ENCODE results near the gene AMFR.

Gene AMFR

DNA sequence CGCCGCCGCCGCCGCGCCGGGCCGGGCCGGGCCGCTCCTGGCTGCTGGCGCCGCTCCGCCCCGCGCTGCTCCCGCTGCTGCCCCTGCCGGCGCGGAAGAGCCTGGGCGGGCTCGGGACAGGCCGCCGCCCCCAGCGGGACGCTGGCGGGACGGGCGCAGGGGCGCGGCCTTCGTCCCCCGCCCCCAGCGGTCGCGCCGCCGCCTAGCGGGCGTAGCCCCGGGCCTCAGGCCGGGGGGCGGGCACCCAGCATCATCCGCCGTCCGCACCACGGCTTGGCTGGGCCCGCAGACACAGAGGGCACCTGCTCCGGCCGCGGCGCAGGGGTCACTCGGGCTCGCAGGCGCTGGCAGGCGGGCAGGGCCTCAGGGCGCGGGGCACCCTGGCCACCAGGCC, at the start of gene AMFR:
Gene AMFR, minus strand, starts transcription at position 107 of the 394 bp plus-strand sequence. CDS start 218 bp downstream, outside the sequence.
- H3K4me3 ChIP-seq, result peak within 1 kb of the TSS; percentile 54 to 98 (median 85)
- H3K27ac ChIP-seq, result peak within 1 kb of the TSS; percentile 69 to 95 (median 88)

DNA sequence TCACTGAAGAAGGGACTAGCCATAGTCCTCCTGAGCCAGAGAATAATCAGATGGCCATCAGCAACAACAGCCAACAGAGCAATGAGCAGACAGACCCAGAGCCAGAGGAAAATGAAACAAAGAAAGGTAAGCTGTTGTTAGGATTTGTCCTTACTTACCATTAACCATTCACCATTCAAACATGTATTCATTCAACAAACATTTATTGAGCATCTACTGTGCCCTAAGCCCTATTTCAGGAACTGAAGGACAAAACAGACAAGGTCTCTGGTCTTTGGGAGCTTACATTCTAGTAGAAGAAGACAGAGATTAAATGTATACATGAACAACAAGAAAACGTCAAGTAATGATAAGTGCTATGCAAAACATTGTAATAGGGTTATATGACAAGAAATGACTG, 45.3 kb upstream of the AMFR start:
- no peak overlapping the region for H3K27ac ChIP-seq
- H3K4me3 ChIP-seq, result no peak overlapping the region

DNA sequence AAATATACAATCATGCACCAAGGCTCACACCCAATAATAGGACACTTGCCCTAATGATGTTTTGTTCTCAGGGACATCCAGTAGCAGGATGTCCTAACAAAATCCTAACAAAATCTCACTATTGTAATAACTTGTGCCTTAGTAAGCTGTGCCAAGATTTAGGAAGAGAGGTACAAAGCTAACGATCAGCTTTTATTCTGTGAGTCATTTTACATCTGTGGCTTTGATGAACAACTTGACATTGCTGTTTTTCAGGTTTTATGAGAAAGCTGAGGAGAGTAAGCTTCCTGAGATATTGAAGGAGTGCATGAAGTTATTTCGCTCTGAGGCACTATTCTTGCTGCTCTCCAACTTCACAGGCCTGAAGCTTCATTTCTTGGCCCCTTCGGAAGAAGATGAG, 44.9 kb upstream of the AMFR start:
- Histone ChIP-seq H3K27ac (no peak overlapping the region), H3K4me3 (no peak overlapping the region)

DNA sequence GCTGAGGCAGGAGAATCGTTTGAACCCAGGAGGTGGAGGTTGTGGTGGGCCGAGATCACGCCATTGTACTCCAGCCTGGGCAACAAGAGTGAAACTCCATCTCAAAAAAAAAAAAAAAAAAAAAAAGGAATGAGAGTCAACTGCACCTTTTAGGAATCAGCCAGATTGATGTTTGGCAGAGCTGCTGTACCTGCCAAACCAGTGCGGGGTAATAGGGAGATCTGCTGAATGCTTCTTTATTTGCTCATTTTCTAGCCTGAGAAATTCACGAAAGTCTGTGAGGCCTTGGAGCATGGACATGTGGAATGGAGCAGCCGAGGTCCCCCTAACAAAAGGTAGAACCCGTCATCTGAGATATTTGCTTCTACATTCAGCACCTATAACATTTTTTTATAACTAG, 44.4 kb upstream of the AMFR start:
- H3K4me3 ChIP-seq, result no peak overlapping the region
- H3K27ac ChIP-seq, result no peak overlapping the region

DNA sequence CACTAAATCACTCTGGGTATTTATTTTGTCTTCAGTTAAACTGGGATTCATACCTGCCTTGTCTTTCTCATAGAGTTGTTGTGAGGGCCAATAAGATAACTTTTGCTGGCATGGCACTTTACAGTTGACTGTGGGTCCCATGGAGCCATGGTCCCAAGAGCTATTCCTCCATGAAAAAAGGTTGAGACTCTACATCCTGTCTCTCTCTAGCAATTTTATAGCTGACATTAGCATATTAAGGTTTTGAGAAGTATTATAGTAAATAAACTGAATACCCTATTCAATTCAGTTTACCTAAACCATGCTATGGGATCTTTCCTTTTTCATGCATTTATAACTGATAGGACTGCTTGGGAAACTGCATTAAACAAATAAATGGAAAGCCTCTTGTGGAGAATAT, 43.5 kb upstream of the AMFR start:
- Histone ChIP-seq H3K27ac (no peak overlapping the region), H3K4me3 (no peak overlapping the region)

DNA sequence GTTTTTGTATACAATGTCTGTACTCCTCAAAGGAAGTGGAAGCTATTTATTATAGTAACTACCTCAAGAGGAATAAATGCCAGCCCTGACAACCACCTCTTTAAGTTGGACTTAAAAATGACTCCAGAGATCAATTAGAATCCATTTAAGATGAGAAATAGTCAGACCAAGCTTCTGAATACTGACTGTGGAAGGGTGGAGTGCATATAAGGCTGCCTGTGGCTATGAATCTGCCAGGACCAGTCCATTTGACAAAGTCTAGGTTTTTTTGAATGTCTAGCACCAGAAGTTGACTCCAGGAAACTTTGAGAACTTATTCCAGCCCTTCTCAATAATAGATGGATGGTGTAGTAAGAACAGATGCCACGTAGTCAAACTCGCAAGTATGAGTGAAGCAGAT, 41.0 kb upstream of the AMFR start:
- no peak overlapping the region for H3K27ac ChIP-seq
- no peak overlapping the region for H3K4me3 ChIP-seq

DNA sequence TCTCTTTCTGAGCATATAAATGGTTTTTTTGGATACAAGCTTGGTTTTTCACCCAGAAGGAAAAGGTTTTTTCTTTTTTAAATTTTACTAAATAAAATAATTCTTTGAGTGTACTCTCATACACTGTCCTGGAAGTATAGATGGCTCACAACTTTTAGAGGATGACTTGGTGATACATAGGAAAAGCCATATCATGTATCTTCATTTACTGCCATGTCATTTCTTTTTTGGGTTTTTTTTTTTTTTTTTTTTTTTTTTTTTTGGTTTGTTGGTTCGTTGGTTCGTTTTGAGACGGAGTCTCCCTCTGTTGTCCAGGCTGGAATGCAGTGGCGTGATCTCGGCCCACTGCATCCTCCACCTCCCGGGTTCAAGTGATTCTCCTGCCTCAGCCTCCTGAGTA, 37.8 kb upstream of the AMFR start:
- H3K27ac ChIP-seq, result no peak overlapping the region
- H3K4me3 ChIP-seq, result no peak overlapping the region

DNA sequence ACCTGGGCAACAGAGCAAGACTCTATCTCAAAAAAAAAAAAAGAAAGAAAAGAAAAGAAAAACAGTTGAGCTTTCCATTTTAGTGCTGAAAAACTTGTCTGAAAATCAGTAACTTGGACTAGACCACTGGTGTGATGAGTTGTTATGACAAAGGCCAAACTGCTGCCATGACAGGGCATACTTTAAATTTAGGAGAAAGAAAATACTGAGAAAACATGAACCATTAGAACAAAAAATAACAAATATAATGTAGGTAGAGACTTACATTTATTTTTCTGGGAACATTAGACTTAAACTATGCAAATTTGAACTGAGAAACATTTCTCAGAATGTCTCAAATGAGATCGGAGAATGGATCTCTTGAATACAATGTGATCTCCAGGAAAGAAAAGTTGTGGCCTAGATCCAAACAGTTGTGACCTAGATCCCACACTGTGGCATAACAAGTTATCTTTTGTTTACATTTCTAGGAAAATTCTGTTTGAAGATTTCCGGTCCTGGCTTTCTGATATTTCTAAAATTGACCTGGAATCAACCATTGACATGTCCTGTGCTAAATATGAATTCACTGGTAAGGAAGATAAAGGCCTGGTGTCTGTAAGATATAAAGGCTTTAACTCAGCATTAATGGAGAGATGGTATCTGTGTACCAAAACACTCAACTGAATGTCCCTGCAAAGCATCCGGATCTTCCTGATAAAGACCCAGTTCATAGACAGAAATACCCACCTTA, 36.9 kb upstream of the AMFR start:
- H3K4me3 ChIP-seq, result no peak overlapping the region
- H3K27ac ChIP-seq, result no peak overlapping the region

DNA sequence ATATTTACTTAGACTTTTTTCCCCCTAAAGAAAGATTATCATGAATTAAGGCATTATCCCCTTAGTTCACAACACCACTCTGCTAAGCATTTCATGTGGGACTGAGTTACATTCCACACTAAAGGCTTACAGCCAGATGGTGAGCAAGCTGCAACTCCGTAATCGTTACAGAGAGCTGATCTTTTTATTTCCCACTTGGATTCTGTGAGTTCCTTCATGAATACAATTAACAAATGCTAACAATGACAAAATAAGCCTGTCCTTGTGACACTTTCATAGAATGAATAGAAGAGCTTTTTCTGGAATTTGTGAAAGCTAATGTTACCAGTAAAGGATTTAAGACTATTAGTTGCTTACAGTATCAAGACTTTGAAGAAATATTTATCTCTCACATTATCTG, 34.8 kb upstream of the AMFR start:
- Histone ChIP-seq H3K4me3 (no peak overlapping the region), H3K27ac (no peak overlapping the region)

DNA sequence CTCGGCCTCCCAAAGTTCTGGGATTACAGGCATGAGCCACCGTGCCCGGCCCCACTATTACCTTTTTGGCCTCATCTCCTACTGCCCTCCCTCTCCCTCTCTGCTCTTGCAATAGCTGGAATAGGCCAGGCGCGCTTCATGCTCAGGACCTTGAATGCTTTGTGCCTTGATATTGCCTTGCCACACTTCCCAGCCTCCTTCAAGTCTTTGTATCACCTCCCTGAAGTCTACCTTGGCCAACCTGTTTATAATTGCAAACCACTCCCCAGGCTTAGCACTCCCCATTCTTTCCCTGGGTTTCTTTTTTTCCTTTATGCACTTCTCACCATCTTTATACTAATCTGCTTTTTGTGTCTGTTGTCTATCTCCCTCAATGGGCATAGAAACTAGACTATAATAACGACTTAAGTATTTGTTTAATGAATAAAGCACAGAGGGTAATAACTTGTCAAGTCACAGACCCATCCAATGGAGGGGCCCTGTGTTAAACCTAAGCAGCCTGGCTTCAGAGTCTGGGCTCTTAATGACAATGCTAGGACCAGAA, 32.7 kb upstream of the AMFR start:
- Histone ChIP-seq H3K27ac (no peak overlapping the region), H3K4me3 (no peak overlapping the region)

DNA sequence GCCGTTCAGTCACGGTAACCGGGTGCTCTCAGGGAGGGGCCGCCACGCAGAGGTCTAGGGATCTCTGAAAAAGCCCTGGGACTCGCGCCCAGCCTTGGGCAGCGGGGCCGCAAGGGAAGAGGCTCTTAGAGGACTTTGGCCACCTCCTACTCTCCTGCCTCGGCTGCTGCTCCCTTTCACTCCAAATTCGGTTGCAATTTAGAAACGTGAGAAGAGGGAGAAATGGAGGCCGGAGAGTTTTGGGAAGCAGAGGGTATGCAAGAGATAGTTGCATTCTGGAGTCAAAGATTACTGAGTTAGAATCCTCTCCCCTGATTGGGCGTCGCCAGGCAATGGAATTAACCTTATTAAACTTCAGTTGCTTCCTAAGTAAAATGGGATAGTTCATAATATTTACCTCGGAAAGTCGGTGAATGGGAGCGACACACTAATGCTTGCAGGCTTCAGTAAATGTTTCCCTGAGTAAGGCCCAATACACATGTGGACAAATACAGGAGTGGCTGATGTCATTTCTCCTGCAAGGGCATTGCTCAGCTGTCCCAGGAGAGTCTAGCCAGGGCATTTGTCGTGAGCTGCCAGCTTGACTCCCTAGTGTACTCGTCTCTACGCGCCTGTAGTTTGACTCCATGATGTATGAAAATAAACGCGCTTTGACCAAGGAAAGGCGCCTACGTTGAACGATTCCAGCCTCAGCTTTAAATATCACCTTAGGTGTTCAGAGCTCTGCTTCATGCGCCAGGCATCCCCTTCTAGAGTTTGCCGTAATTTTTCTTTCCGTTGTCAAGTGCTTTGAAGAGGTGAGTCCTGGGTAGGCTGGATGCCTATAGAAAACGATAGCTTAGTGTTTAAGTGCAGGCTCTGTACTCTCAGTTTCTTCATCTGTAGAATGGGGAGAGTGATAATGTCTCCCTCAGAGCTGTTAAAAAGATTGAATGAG, 26.7 kb upstream of the AMFR start:
- Histone ChIP-seq H3K27ac (peak overlapping the region; percentile 29 to 93 (median 82)), H3K4me3 (peak overlapping the region; percentile 64 to 91 (median 86))

DNA sequence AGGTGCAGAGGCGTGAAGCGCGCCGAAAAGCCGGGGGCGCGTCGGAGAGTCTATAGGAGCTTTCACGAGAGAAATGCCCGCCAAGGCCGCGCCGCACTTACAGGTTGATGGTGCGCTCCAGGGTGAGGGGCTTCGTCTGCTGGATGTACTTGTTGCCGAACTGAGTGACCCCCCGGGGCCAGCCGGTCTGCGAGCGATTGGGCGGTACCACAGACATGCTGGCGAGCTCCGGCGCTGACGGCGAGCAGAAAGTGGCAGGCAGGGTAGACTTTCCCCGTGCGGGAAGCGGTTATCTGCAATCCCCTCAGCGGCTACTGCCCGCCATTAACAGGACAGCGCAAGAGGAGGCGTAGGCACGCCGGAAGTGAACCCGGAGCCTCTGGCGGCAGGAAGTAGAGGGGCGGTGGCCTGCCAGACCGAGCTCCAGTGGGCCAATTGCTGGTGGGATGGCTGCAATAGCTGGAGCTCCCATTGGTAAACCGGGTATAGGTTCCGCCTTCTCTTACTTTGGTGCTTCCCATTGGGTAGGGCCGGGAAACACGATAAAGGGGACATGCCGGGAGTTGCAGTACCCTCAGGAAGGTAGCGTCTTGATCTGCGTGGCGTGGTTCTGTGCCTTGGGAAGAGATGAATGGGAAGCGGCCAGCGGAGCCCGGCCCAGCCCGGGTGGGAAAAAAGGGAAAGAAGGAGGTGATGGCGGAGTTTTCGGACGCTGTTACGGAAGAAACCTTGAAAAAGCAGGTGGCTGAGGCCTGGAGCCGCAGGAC, 25.8 kb upstream of the AMFR start, which contains the start of the genes NUDT21 and OGFOD1:
Gene NUDT21, minus strand, starts transcription at position 347 of the 767 bp plus-strand sequence. Its CDS starts 130 bp downstream, at position 217.
Gene OGFOD1, plus strand, starts transcription at position 569 of the 767 bp plus-strand sequence. Its CDS starts 59 bp downstream, at position 628.
- Histone ChIP-seq H3K27ac (peak within 1 kb of the TSS; percentile 46 to 93 (median 84)), H3K4me3 (peak within 1 kb of the TSS; percentile 64 to 91 (median 86))

DNA sequence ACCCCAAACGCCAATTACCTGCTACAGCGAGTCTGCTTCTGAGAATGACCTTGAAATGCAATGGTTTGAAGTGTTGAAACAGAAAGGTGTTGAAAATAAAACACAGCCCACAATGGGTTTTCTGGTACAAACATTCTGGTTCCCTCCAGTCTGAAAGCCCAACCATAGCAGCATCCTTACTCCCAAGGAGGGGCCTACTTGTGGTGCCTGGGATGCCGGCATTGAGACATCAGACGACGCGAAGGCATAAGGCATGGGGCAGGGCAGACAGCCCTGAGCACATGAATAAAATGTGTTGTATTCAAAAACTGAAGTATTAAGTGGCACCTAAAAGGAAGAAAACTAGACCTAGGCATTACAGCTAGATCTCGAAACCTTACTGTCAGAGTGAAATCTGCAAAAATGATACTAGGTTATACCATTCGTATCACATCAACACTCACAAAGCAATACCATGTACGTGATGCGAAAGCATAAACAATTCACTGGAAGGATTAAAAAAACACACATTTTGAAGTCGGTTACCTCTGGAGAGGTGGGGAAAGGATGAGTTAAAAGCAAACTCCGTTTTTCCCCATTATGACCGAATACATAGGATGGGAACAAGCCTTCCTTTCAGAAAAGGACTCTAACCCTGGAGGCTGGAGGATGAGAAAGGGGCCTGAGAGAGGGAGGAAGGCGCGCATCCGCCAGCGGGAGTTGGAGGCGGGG, 25.1 kb upstream of the AMFR start:
- H3K27ac ChIP-seq, result peak overlapping the region in 20 of 21 experiments; percentile 19 to 93 (median 85)
- peak overlapping the region; percentile 64 to 91 (median 86) for H3K4me3 ChIP-seq

DNA sequence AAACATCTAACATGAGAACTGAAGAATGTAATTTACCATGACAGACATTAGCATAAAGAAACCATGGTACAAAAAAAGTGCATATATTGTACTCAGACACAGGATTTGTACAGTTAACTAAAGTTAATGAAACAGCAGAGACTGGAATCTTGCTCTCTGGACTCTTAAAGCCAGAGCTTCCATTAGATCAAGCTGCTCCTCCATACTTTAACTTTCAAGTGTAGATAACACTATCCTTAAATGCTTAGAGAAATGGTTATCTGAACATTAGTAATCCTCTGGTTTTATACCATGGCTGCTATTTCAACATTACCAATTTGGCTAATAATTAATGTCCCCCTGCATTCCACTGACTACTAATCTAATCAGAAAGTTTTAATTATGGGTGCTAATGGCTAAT, 22.7 kb upstream of the AMFR start:
- H3K4me3 ChIP-seq, result no peak overlapping the region
- H3K27ac ChIP-seq, result no peak overlapping the region

DNA sequence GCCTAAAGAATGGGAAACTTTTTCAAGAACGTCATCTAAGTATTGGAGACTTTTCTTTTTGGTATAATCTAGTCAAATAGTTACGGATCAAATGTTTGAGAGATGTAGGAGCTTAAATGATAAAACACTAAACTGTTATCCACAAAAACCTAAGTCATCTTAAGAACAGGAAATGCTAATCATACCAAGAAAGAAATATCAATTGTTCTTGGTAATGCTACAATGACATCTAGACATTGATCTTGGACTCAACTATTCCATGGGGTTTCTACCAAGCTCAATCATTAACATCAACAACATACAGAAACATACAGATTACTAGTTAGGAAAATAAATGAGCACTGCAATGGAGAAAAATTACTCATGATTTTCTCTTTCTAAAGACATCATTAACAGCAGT, 21.9 kb upstream of the AMFR start:
- Histone ChIP-seq H3K27ac (no peak overlapping the region), H3K4me3 (no peak overlapping the region)

DNA sequence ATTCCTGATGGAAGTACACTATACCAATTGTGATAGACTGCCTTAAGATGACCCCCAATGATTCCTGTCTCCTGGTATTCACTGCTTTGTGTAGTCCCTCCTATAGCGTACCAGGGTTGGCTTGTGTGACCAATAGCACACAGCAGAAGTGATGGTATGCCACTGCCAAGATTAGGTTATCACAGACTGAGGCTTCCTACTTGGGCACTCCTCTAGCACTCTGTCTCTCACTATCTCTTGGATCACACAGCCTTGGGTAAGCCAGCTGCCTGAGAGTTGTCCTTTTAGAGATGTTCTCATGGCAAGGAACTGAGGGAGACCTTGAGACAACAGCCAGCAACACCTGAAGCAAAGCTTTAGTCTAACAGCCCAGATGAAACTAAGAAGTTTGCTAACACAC, 12.7 kb upstream of the AMFR start:
- no peak overlapping the region for H3K4me3 ChIP-seq
- H3K27ac ChIP-seq, result no peak overlapping the region

DNA sequence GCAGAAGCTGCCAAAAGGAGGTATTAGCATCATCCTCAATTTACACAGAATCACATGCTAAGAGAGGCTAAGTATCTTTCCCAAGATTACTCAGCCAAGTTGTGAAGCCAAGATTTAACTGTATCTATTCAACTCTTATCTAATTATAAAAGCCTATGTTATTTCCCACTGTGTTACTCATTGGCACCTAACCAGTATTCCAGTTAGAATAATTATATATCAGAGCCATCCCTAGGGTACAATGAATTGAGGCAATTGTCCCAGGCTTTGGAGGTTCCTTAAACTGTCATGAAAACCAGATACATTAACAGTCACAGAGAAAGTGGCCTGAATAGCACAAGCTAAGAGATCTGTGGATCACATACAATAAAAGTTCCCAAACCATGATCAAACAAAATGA, 10.9 kb upstream of the AMFR start:
- Histone ChIP-seq H3K27ac (no peak overlapping the region), H3K4me3 (no peak overlapping the region)

DNA sequence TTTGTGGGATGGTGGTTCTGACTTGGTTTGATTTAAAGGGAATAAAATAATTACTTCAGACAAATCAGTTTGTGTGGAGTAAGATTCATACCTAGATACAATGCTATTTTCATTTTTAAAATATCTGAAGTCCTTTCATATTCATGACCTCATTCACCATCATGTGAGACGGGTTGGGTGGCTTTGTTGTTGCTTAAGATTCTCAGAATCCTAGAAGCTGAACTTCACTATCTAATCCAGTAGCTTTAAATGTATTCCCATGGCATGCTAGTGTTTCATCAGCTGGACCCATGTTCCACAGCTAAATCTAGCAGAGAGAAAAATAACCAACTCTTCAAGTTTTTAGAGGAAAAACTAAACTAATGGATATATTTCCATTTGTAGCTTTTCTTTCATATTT, 2.7 kb upstream of the AMFR start:
- H3K27ac ChIP-seq, result no peak overlapping the region
- H3K4me3 ChIP-seq, result no peak overlapping the region

DNA sequence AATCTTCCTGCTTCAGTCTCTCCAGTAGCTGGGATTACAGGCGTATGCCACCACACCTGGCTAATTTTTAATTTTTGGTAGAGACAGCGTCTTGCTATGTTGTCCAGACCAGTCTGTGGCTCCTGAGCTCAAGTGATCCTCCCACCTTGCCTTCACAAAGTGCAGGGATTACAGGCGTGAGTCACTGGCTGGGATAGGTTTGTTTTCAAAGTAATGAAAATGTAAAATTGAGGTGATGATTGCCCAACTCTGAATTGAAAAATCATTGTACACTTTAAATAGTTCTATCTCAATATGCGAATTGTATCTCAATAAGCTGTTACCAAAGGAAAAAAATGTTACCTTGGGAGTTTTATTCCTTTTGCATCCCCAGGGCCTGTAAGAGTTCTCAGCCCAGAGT, 1.2 kb upstream of the AMFR start:
- H3K27ac ChIP-seq, result peak overlapping the region in 1 of 21 experiments; percentile 6
- H3K4me3 ChIP-seq, result no peak overlapping the region
